CD4-positive, alpha-beta memory T cell (primary cell): ENCODE results near the gene SRPRB. TPM values are rescaled to one million over a fixed set of nuclear protein-coding genes. Genes with fewer than 3 reads are reported as not detected.
"Not testable (repeated sequence)": the region's sequence is repeated elsewhere in the genome, so short reads cannot be mapped to it uniquely, and the experiment has no call there.

Experiments
- CTCF ChIA-PET: fragments of 350-600 bp; sonication (Branson Sonifier 250); formaldehyde crosslinking; loops from one replicate; lab custom pipeline; 2021; ENCODE audit warnings: inconsistent platforms; ENCODE audit not compliant: partially characterized antibody; lab: Charles Lee
- POLR2A ChIA-PET: fragments of 350-600 bp; sonication (Branson Sonifier 250); formaldehyde crosslinking; loops from one replicate; lab custom pipeline; 2021; ENCODE audit not compliant: partially characterized antibody; lab: Charles Lee
- DNase-seq, 5 donors: peaks; one replicate each; pipeline versions ENCODE4 v3.0.0 to v3.0.0-alpha.2; 2020 to 2022; ENCODE audit warnings: mixed read lengths in 1 of 5
- H3K27ac ChIP-seq: one replicate; pipeline ENCODE4 v1.7.0; 2013; ENCODE audit warnings: low read depth, low read length
- H3K27me3 ChIP-seq: 2 replicates; pipeline ENCODE4 v1.7.0; 2013; ENCODE audit warnings: mild to moderate bottlenecking, low read length, moderate library complexity; ENCODE audit not compliant: insufficient read depth
- H3K36me3 ChIP-seq: 2 replicates; pipeline ENCODE4 v1.7.0; 2013; ENCODE audit warnings: mild to moderate bottlenecking, low read length, moderate library complexity; ENCODE audit not compliant: insufficient read depth
- H3K4me1 ChIP-seq: 2 replicates; pipeline ENCODE4 v1.7.0; 2013; ENCODE audit warnings: mild to moderate bottlenecking, low read length, moderate library complexity; ENCODE audit not compliant: insufficient read depth
- H3K4me3 ChIP-seq, 2 donors: one replicate each; pipeline ENCODE4 v1.7.0; 2013; ENCODE audit warnings: low read length in 2 of 2, mild to moderate bottlenecking in 1 of 2
- H3K9me3 ChIP-seq, 2 donors: one replicate each; pipeline ENCODE4 v1.7.0; 2013; ENCODE audit warnings: low read length in 2 of 2, control low read depth in 1 of 2; ENCODE audit not compliant: control insufficient read depth in 1 of 2
- H3K27ac Mint-ChIP-seq, 7 donors: one replicate each; pipeline ENCODE4 v1.8.0; 2020 to 2021; ENCODE audit warnings: mixed read lengths in 7 of 7, mild to moderate bottlenecking in 6 of 7, inconsistent platforms in 3 of 7, moderate library complexity in 3 of 7
- H3K27me3 Mint-ChIP-seq, 2 donors: one replicate each; pipeline ENCODE4 v1.8.0; 2020 to 2021; ENCODE audit warnings: mixed read lengths in 2 of 2
- H3K36me3 Mint-ChIP-seq, 2 donors: one replicate each; pipeline ENCODE4 v1.8.0; 2020 to 2021; ENCODE audit warnings: mixed read lengths in 2 of 2, inconsistent platforms in 1 of 2, mild to moderate bottlenecking in 1 of 2
- H3K4me1 Mint-ChIP-seq, 4 donors: one replicate each; pipeline ENCODE4 v1.8.0; 2020 to 2021; ENCODE audit warnings: mixed read lengths in 4 of 4, mild to moderate bottlenecking in 1 of 4
- H3K4me3 Mint-ChIP-seq, 8 donors: one replicate each; pipeline ENCODE4 v1.8.0; 2020 to 2021; ENCODE audit warnings: mixed read lengths in 8 of 8, mild to moderate bottlenecking in 7 of 8, moderate library complexity in 6 of 8, inconsistent platforms in 3 of 8
- H3K9me3 Mint-ChIP-seq, 8 donors: one replicate each; pipeline ENCODE4 v1.8.0; 2020 to 2021; ENCODE audit warnings: mixed read lengths in 8 of 8, mild to moderate bottlenecking in 5 of 8, inconsistent platforms in 3 of 8, moderate library complexity in 1 of 8
- intact Hi-C: fragments of 100-400 bp; cut with micrococcal nuclease; formaldehyde crosslinking; loops from one replicate; pipeline ENCODE4 v1.15.1; 2023
- polyA plus RNA-seq, 2 donors: library from polyadenylated mRNA; unstranded; fragments of 300-500 nt; fragmentation: Illumina TruSeq; gene quantifications; one replicate each; pipeline ENCODE4 v1.2.3, GENCODE V29; 2021
- total RNA-seq, 2 experiments: library from RNA; stranded (reverse); gene quantifications; one replicate each; pipeline ENCODE4 v1.2.3, GENCODE V29; 2021

The SRPRB gene
- total and polyA plus RNA-seq, 4 experiments from 2014 or later = 45.6 to 57.4 (median 52.4) TPM

DNA sequence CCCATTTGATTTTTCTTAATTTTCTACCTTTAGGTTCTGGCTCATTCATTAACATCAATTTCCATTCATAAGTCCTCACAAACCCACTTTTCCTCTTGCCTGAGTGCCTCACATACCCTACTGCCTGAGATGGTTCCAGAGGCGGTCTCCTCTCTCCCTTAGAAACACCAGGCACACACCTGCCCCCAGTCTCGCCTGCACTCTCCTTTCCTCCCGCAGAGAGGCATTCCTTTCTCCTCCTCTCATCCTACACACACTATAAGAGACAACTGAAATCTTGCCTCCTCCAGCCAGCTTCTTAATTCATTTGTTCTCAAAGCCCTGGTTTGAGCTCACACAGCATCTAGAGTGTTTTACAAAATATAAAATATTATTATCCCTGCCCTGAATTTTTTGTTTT, 31.9 kb upstream of the SRPRB start:
- H3K27me3 Mint-ChIP-seq = peaks cover 3 to 21% of the 10 kb centered on the region in 2 donors
- Histone ChIP-seq H3K36me3 (no peaks in the 10 kb centered on the region), H3K4me3 (no peak overlapping the region), H3K9me3 (no peaks in the 10 kb centered on the region), H3K27ac (no peak overlapping the region), H3K4me1 (no peaks in the 10 kb centered on the region), H3K27me3 (no peaks in the 10 kb centered on the region)
- DNase-seq = no peak
- intact Hi-C loops = no loop called here
- no peak overlapping the region for H3K4me3 Mint-ChIP-seq
- H3K4me1 Mint-ChIP-seq = no peaks in the 10 kb centered on the region
- ChIA-PET CTCF (no interaction called here), POLR2A (no interaction called here)
- H3K27ac Mint-ChIP-seq = no peak overlapping the region
- no peaks in the 10 kb centered on the region for H3K36me3 Mint-ChIP-seq
- H3K9me3 Mint-ChIP-seq = no peaks in the 10 kb centered on the region

DNA sequence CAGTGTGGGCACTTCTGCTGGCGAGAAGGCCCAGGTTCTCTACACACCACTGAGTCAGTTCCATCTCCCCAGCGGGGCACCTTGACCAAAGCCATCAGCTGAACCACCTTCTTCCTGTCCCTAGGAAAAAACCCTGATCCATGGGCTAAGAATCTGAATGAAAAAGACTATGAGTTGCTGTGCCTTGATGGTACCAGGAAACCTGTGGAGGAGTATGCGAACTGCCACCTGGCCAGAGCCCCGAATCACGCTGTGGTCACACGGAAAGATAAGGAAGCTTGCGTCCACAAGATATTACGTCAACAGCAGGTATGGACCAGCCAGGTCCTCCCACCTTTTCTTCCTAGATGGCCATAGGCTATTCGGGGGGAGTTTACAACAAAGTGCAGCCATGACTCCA, 30.3 kb upstream of the SRPRB start:
- ChIA-PET POLR2A (no interaction called here), CTCF (interaction anchor here (0.9 to 1.6 kb wide), 2 partner anchors 8 to 13 kb away, joined by 3 to 4 read pairs; no protein-coding TSS in a partner anchor)
- H3K4me1 ChIP-seq = no peaks in the 10 kb centered on the region
- H3K9me3 Mint-ChIP-seq = no peaks in the 10 kb centered on the region
- H3K4me1 Mint-ChIP-seq = no peaks in the 10 kb centered on the region
- H3K27ac Mint-ChIP-seq = no peak overlapping the region
- H3K36me3 Mint-ChIP-seq = no peaks in the 10 kb centered on the region
- peaks cover 16 to 31% of the 10 kb centered on the region in 2 donors for H3K27me3 Mint-ChIP-seq
- DNase-seq = no peak
- no peaks in the 10 kb centered on the region for H3K36me3 ChIP-seq
- H3K9me3 ChIP-seq = no peaks in the 10 kb centered on the region
- H3K4me3 Mint-ChIP-seq = no peak overlapping the region
- no peaks in the 10 kb centered on the region for H3K27me3 ChIP-seq
- H3K27ac ChIP-seq = no peak overlapping the region
- intact Hi-C loops = no loop called here
- no peak overlapping the region for H3K4me3 ChIP-seq

DNA sequence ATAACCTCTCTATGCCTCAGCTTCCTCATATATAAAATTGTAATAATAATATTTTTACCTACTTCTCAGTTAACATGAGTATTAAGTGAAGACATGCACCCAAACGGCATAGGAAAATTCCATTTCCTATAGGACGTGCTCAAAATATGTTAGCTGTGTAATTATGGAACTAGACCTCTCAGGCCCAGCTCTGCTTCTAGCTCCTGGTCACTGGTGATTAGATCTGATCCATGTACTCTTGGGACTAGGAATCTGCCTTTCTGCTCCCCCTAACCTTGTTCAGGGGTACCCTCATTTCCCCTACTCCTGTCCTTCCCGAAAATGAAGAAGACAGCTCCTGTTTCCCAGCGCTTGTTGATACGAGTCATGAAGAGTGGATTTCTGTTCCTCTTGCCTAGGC, 29.8 kb upstream of the SRPRB start:
- no peaks in the 10 kb centered on the region for H3K9me3 ChIP-seq
- Mint-ChIP-seq H3K4me1 (no peaks in the 10 kb centered on the region), H3K9me3 (no peaks in the 10 kb centered on the region), H3K27ac (no peak overlapping the region), H3K36me3 (no peaks in the 10 kb centered on the region), H3K27me3 (peaks cover 16 to 31% of the 10 kb centered on the region in 2 donors), H3K4me3 (no peak overlapping the region)
- H3K4me1 ChIP-seq = no peaks in the 10 kb centered on the region
- H3K36me3 ChIP-seq = no peaks in the 10 kb centered on the region
- DNase-seq = no peak
- no peak overlapping the region for H3K4me3 ChIP-seq
- CTCF ChIA-PET = interaction anchor here (0.9 to 1.6 kb wide), 2 partner anchors 9 to 14 kb away, joined by 3 to 4 read pairs; no protein-coding TSS in a partner anchor
- H3K27me3 ChIP-seq = no peaks in the 10 kb centered on the region
- intact Hi-C loops = no loop called here
- POLR2A ChIA-PET = no interaction called here
- no peak overlapping the region for H3K27ac ChIP-seq

DNA sequence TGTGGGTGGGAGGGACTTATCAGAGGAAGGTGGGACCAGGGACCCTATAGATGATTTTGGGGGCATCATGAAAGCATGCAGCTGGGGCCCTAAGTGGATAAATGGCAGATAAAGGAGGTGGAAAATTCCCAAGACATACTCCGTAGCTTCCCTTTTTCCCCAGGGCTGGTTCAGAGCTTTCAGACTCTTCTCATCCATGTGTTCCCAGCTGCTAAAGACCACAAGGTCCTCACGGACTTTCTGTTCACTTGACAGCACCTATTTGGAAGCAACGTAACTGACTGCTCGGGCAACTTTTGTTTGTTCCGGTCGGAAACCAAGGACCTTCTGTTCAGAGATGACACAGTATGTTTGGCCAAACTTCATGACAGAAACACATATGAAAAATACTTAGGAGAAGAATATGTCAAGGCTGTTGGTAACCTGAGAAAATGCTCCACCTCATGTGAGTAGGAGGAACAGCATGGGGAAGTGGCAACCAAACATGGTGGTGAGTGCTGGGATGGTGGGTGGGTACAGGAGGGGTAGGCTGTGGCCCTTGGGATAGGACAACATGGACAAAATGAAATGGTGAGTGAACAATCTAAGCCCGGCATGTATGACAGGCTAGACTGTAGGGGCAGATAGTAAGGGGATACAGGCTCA, 28.7 kb upstream of the SRPRB start:
- Histone ChIP-seq H3K9me3 (no peaks in the 10 kb centered on the region), H3K27ac (no peak overlapping the region), H3K36me3 (no peaks in the 10 kb centered on the region), H3K4me1 (no peaks in the 10 kb centered on the region), H3K4me3 (no peak overlapping the region), H3K27me3 (no peaks in the 10 kb centered on the region)
- intact Hi-C loops = no loop called here
- H3K27me3 Mint-ChIP-seq = peaks cover 16 to 31% of the 10 kb centered on the region in 2 donors
- ChIA-PET POLR2A (no interaction called here), CTCF (no interaction called here)
- no peaks in the 10 kb centered on the region for H3K9me3 Mint-ChIP-seq
- no peaks in the 10 kb centered on the region for H3K4me1 Mint-ChIP-seq
- H3K36me3 Mint-ChIP-seq = no peaks in the 10 kb centered on the region
- H3K27ac Mint-ChIP-seq = no peak overlapping the region
- H3K4me3 Mint-ChIP-seq = no peak overlapping the region
- DNase-seq = no peak

DNA sequence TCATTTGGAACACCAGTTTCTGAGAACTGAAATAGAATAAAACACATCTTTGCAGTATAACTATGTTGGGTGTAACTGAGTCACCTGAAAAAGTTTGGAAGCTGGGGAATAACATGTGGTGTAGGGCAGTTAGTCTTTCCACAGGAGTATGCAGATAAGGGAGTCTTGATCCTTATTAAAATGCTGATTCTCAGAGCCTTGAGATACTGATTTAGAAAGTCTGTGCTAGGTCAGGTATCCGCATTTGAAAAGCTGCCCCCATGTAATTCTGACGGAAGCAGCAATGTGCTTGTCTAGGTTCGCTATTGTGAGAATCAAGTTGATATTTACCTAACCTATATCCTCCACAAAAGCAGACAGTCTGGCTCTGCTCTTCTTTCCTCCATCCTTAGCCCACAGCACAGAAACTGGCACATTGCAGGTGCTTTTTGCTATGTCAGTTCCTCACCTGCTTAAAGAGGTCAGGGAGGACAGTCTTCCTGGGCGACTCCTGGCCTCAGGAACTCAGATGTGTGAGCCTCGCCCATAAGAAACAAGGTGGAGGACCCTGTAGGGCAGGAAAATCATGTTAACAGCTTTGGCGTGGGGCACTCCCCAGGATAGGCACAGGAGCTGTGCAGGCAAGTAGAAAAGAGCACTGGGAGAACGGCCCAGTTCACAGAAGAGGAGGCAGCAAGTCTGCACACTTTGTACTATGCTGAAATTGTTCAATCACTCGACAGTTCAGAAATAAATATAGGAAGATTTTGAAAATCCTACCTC, 27.6 kb upstream of the SRPRB start:
- H3K4me3 Mint-ChIP-seq = no peak overlapping the region
- H3K27me3 ChIP-seq = no peaks in the 10 kb centered on the region
- no peak overlapping the region for H3K27ac Mint-ChIP-seq
- H3K27ac ChIP-seq = no peak overlapping the region
- no peaks in the 10 kb centered on the region for H3K4me1 ChIP-seq
- no peak overlapping the region for H3K4me3 ChIP-seq
- no peaks in the 10 kb centered on the region for H3K9me3 ChIP-seq
- intact Hi-C loops = no loop called here
- no peaks in the 10 kb centered on the region for H3K36me3 Mint-ChIP-seq
- no peaks in the 10 kb centered on the region for H3K9me3 Mint-ChIP-seq
- CTCF ChIA-PET = no interaction called here
- H3K36me3 ChIP-seq = no peaks in the 10 kb centered on the region
- POLR2A ChIA-PET = no interaction called here
- peaks cover 16 to 34% of the 10 kb centered on the region in 2 donors for H3K27me3 Mint-ChIP-seq
- no peak for DNase-seq
- no peaks in the 10 kb centered on the region for H3K4me1 Mint-ChIP-seq

DNA sequence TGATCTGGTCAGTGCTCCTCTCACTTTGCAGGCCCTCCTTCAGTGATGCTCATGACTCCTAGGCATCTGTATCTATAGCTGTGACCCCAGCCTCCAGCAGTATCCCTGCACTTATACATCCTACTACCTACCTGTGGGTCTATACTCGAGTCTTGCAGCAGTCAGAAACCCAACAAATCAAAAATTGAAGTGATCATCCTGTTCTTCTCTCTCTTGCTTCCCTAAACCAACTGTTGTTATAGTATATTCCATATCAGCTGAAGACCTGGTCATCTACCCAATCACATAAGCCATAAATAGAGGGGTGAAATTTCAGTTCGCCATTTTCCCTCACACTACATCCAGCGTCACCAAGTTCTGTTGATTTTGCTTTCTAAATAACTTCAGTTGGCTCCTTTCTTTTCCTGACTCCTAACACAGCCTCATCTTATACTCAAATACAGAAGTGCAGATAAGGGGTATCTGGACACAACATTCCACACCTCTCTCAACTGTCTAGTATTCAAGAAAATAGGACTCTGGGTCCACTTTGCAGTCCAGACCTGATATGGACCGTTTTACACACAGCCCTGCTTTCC, 25.9 kb upstream of the SRPRB start:
- no peaks in the 10 kb centered on the region for H3K27me3 ChIP-seq
- ChIA-PET POLR2A (no interaction called here), CTCF (no interaction called here)
- peaks cover 0 to 4% (median 0%) of the 10 kb centered on the region in 8 donors for H3K9me3 Mint-ChIP-seq
- H3K36me3 Mint-ChIP-seq = no peaks in the 10 kb centered on the region
- no peak for DNase-seq
- intact Hi-C loops = no loop called here
- no peaks in the 10 kb centered on the region for H3K9me3 ChIP-seq
- H3K4me1 Mint-ChIP-seq = no peaks in the 10 kb centered on the region
- no peaks in the 10 kb centered on the region for H3K4me1 ChIP-seq
- H3K4me3 Mint-ChIP-seq = no peak overlapping the region
- H3K36me3 ChIP-seq = no peaks in the 10 kb centered on the region
- peaks cover 15 to 31% of the 10 kb centered on the region in 2 donors for H3K27me3 Mint-ChIP-seq
- no peak overlapping the region for H3K27ac Mint-ChIP-seq
- H3K27ac ChIP-seq = no peak overlapping the region
- no peak overlapping the region for H3K4me3 ChIP-seq

DNA sequence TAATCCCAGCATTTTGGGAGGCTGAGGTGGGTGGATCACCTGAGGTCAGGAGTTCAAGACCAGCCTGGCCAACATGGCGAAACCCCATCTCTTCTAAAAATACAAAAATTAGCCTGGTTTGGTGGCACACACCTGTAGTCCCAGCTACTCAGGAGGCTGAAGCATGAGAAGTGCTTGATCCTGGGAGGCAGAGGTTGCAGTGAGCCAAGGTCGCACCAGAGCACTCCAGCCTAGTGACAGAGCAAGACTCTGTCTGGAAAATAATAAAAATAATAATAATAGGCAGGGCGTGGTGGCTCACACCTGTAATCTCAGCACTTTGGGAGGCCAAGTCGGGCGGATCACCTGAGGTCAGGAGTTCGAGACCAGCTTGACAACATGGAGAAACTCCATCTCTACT, 24.9 kb upstream of the SRPRB start:
- H3K27ac Mint-ChIP-seq, H3K4me3 ChIP-seq, H3K36me3 ChIP-seq, intact Hi-C loops, DNase-seq, H3K4me1 ChIP-seq, H3K36me3 Mint-ChIP-seq, H3K4me1 Mint-ChIP-seq, H3K27me3 ChIP-seq, H3K4me3 Mint-ChIP-seq, H3K9me3 Mint-ChIP-seq, H3K27ac ChIP-seq, H3K9me3 ChIP-seq, CTCF ChIA-PET, POLR2A ChIA-PET: not testable (repeated sequence)
- peaks cover 13 to 25% of the 10 kb centered on the region in 2 donors for H3K27me3 Mint-ChIP-seq
